ENCODE data around the gene COQ10A. TPM values are rescaled to one million over a fixed set of nuclear protein-coding genes. Genes with fewer than 3 reads are reported as not detected.

Gene COQ10A
- total and polyA plus RNA-seq, 2 of the 8 experiments (the other 6 are each of a cell fraction or from before 2014, with no cell fraction given), result 21.8 to 42.9 TPM

DNA sequence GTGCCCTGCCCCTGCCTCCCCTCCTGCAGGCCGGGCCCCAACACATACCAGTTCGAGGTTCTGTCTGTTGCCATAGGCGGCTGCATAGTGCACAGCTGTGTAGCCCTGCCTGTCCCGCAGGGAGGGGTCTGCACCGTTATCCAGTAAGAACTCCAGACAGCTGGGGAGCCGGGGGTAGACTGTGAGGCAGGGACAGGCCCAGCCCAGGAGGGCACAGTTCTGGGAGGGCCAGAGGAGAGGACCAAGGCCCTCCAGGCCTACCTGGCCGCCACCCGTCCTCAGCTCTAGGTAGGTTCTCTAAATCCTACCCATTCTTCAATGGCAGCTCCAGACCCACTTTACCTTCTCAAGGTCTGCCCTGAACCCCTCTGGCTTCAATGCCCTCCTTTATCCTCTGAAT, 18.0 kb upstream of the COQ10A start (continued):
- no peak for TF ChIP-seq RNF2 (IDR thresholded peaks at IDR 0.05; ENCODE audit: borderline replicate concordance, low read depth, low read length, missing control alignments, poor library complexity, severe bottlenecking)
- no peak for TF ChIP-seq CHD1 (IDR thresholded peaks at IDR 0.05; ENCODE audit: low read depth, low read length)
